Activated CD4-positive, alpha-beta memory T cell treated with anti-CD3 and anti-CD28 coated beads for 36 hours (primary cell): ENCODE measurements around the gene A4GALT. TPM values are rescaled to one million over a fixed set of nuclear protein-coding genes. Genes with fewer than 3 reads are reported as not detected.

Experiments
- total RNA-seq, 2 experiments: library from RNA; stranded (reverse); gene quantifications; one replicate each; pipeline ENCODE4 v1.2.3, GENCODE V29; 2021

Gene A4GALT
- total RNA-seq, 2 experiments from 2014 or later, result not detected

Other genes starting within 250 kb of the A4GALT start
- gene RRP7A, start 201.1 kb downstream of the A4GALT start, total RNA-seq, result 100 to 1,000 TPM; 102 to 108 TPM
- gene SERHL2, start 166.9 kb downstream of the A4GALT start, total RNA-seq, result 1 to 10 TPM in 1 of 2 experiments, under 1 TPM in 1; 0.83 to 1.2 TPM
- 10 to 100 TPM; 64.6 to 75.3 TPM for gene POLDIP3, start 106.0 kb downstream of the A4GALT start, total RNA-seq
- under 1 TPM; 0.38 to 0.51 TPM for gene ATP5MGL, start 80.3 kb downstream of the A4GALT start, total RNA-seq
- gene CYB5R3, start 71.5 kb downstream of the A4GALT start, total RNA-seq, result 10 to 100 TPM; 73.7 to 77.6 TPM
- 10 to 100 TPM; 40.6 to 45.5 TPM for gene ARFGAP3, start 136.4 kb upstream of the A4GALT start, total RNA-seq